Tibial artery (tissue), 4 donors: ENCODE measurements around the gene MEIKIN.

Experiments used
- DNase-seq, 2 donors: peaks; one replicate each; pipeline ENCODE4 v3.0.0-alpha.2; 2019
- H3K27ac ChIP-seq, 2 donors: fragments of 200-600 bp; sonication (generic) in 1 of 2; 1 replicate in 1 of 2; 2 replicates in 1 of 2; pipeline ENCODE4 v1.5.1; 2018 to 2019; ENCODE audit warnings: mild to moderate bottlenecking in 1 of 2
- H3K27me3 ChIP-seq, 2 donors: fragments of 200-600 bp; sonication (generic) in 1 of 2; one replicate each; pipeline versions ENCODE4 v1.5.1 to v1.6.0; 2016 to 2019
- H3K36me3 ChIP-seq, 3 donors: fragments of 200-600 bp; sonication (generic) in 2 of 3; one replicate each; pipeline ENCODE4 v1.5.1; 2016 to 2019; ENCODE audit warnings: mild to moderate bottlenecking in 2 of 3
- H3K4me1 ChIP-seq, 4 donors: fragments of 200-600 bp; sonication (generic) in 2 of 4; 1 replicate in 3 of 4; 2 replicates in 1 of 4; pipeline ENCODE4 v1.5.1; 2016 to 2019
- H3K4me3 ChIP-seq, 2 donors: fragments of 200-600 bp; sonication (generic) in 1 of 2; 1 replicate in 1 of 2; 2 replicates in 1 of 2; pipeline ENCODE4 v1.5.1; 2018 to 2019; ENCODE audit warnings: mild to moderate bottlenecking in 2 of 2
- H3K9me3 ChIP-seq, 3 donors: fragments of 200-600 bp; sonication (generic) in 1 of 3; one replicate each; pipeline ENCODE4 v1.5.1; 2016 to 2019
- CTCF ChIP-seq, 2 experiments: fragments of 200-600 bp in 1 of 2; fragments of 450-650 bp in 1 of 2; IDR thresholded peaks; one replicate each; pipeline ENCODE4 v1.5.1; 2017 to 2019; ENCODE audit warnings: antibody characterized with exemption in 2 of 2, mild to moderate bottlenecking in 1 of 2, moderate library complexity in 1 of 2
- intact Hi-C: fragments of 100-400 bp; cut with DNase I; formaldehyde crosslinking; loops from one replicate; pipeline ENCODE4 v1.15.0; 2023; ENCODE audit warnings: low total_unique reads

The MEIKIN gene

GRCh38 chr5:131945551-131946168 is at the start of gene MEIKIN:
Gene MEIKIN, minus strand, starts transcription at chr5:131945663. Its CDS starts 158 bp downstream, at chr5:131945505.
- Histone ChIP-seq H3K36me3 (no peaks in the 10 kb centered on the region), H3K27me3 (no peaks in the 10 kb centered on the region), H3K27ac (no peak within 1 kb of the TSS), H3K4me3 (no peak within 1 kb of the TSS), H3K4me1 (no peaks in the 10 kb centered on the region), H3K9me3 (no peaks in the 10 kb centered on the region)
- intact Hi-C loops, result no loop called here
- DNase-seq, result no peak
- TF ChIP-seq CTCF (IDR thresholded peaks at IDR 0.05), result no peak

GRCh38 chr5:131994533-131995226 is 49.2 kb upstream of the MEIKIN start:
- no peak overlapping the region for H3K4me3 ChIP-seq
- no peaks in the 10 kb centered on the region for H3K9me3 ChIP-seq
- no peak for TF ChIP-seq CTCF (IDR thresholded peaks at IDR 0.05)
- intact Hi-C loops, result no loop called here
- H3K36me3 ChIP-seq, result no peaks in the 10 kb centered on the region
- DNase-seq, result no peak
- H3K27ac ChIP-seq, result no peak overlapping the region
- peaks cover 0 to 4% of the 10 kb centered on the region in 2 donors for H3K27me3 ChIP-seq
- H3K4me1 ChIP-seq, result no peaks in the 10 kb centered on the region

- Histone ChIP-seq H3K36me3 (no peaks in the 10 kb centered on the region), H3K4me1 (no peaks in the 10 kb centered on the region), H3K4me3 (no peak overlapping the region), H3K27me3 (no peaks in the 10 kb centered on the region), H3K9me3 (no peaks in the 10 kb centered on the region), H3K27ac (no peak overlapping the region)
- TF ChIP-seq CTCF (IDR thresholded peaks at IDR 0.05), result no peak
- intact Hi-C loops, result no loop called here
- DNase-seq, result no peak
These were observed 48.6 kb upstream of the MEIKIN start for GRCh38 chr5:131994090-131994489.

- no peaks in the 10 kb centered on the region for H3K27me3 ChIP-seq
- DNase-seq, result no peak
- no peak overlapping the region for H3K27ac ChIP-seq
- TF ChIP-seq CTCF (IDR thresholded peaks at IDR 0.05), result no peak
- no peaks in the 10 kb centered on the region for H3K36me3 ChIP-seq
- intact Hi-C loops, result no loop called here
- H3K4me3 ChIP-seq, result no peak overlapping the region
- no peaks in the 10 kb centered on the region for H3K4me1 ChIP-seq
- no peaks in the 10 kb centered on the region for H3K9me3 ChIP-seq
These were observed 48.2 kb upstream of the MEIKIN start for GRCh38 chr5:131993676-131994075.

- Histone ChIP-seq H3K27me3 (no peaks in the 10 kb centered on the region), H3K36me3 (no peaks in the 10 kb centered on the region), H3K4me3 (no peak overlapping the region), H3K9me3 (no peaks in the 10 kb centered on the region), H3K27ac (no peak overlapping the region), H3K4me1 (no peaks in the 10 kb centered on the region)
- TF ChIP-seq CTCF (IDR thresholded peaks at IDR 0.05), result no peak
- no peak for DNase-seq
- intact Hi-C loops, result no loop called here
These were observed 46.9 kb upstream of the MEIKIN start for GRCh38 chr5:131992370-131992769.
